K562 (cell line): ENCODE measurements around the gene C1orf116. TPM values are rescaled to one million over a fixed set of nuclear protein-coding genes. Genes with fewer than 3 reads are reported as not detected.
A peak's percentile ranks its signal among the peaks of the same experiment; 100 is the strongest.

Experiments used
- BHLHE40 ChIP-seq: IDR thresholded peaks from 2 replicates; pipeline ENCODE4 v1.6.1; 2011; ENCODE audit warnings: low read length, improper control_type of control experiment
- CBX5 ChIP-seq: IDR thresholded peaks from 2 replicates; pipeline ENCODE4 v1.6.1; 2014; ENCODE audit warnings: low read depth, borderline replicate concordance
- DDX20 ChIP-seq: fragments of 450-650 bp; IDR thresholded peaks from 2 replicates; pipeline ENCODE4 v1.6.1; 2016; ENCODE audit warnings: missing genetic modification characterization, low read depth, mild to moderate bottlenecking, missing compliant biosample characterization, moderate library complexity
- DEAF1 ChIP-seq: fragments of 450-650 bp; formaldehyde crosslinking; IDR thresholded peaks from 2 replicates; pipeline ENCODE4 v1.4.0; 2020; ENCODE audit warnings: mild to moderate bottlenecking, moderate library complexity
- DPF2 ChIP-seq: fragments of 450-650 bp; IDR thresholded peaks from 2 replicates; pipeline ENCODE4 v1.6.1; 2016
- EP400 ChIP-seq: fragments of 450-650 bp; IDR thresholded peaks from 2 replicates; pipeline ENCODE4 v1.6.1; 2017; ENCODE audit warnings: antibody characterized with exemption, mild to moderate bottlenecking, moderate library complexity
- GTF2F1 ChIP-seq: IDR thresholded peaks from 2 replicates; pipeline ENCODE4 v1.6.1; 2011; ENCODE audit warnings: low read depth, low read length, improper control_type of control experiment
- HDGF ChIP-seq: fragments of 450-650 bp; IDR thresholded peaks from 2 replicates; pipeline ENCODE4 v1.6.1; 2016
- HNRNPUL1 ChIP-seq: fragments of 200-400 bp; formaldehyde crosslinking; IDR thresholded peaks from 2 replicates; pipeline ENCODE4 v1.6.1; 2017; ENCODE audit warnings: low read length
- IRF2 ChIP-seq: sonication (generic); formaldehyde crosslinking; IDR thresholded peaks from 2 replicates; pipeline ENCODE4 v1.8.1; 2022; ENCODE audit warnings: mild to moderate bottlenecking, missing genetic modification reagents
- MNT ChIP-seq, 2 experiments: fragments of 450-650 bp; conservative IDR thresholded peaks; 2 replicates each; pipeline ENCODE4 v1.6.1; 2017; ENCODE audit warnings: mild to moderate bottlenecking in 2 of 2, moderate library complexity in 2 of 2
- MTF1 ChIP-seq: fragments of 250-450 bp; sonication (Bioruptor Pico); IDR thresholded peaks from 2 replicates; pipeline ENCODE4 v1.9.0; 2021; ENCODE audit warnings: moderate library complexity, mild to moderate bottlenecking, inconsistent platforms, borderline replicate concordance
- POLR2H ChIP-seq: IDR thresholded peaks from 2 replicates; pipeline ENCODE4 v1.6.1; 2016; ENCODE audit warnings: missing genetic modification characterization, low read depth, mild to moderate bottlenecking, control low read depth, missing compliant biosample characterization, moderate library complexity
- RBM14 ChIP-seq: fragments of 200-400 bp; formaldehyde crosslinking; IDR thresholded peaks from 2 replicates; pipeline ENCODE4 v1.6.1; 2018; ENCODE audit warnings: low read depth, mild to moderate bottlenecking, low read length, moderate library complexity, borderline replicate concordance; ENCODE audit not compliant: insufficient read depth
- SUPT5H ChIP-seq: fragments of 450-650 bp; IDR thresholded peaks from 2 replicates; pipeline ENCODE4 v1.6.1; 2016
- TCF7L2 ChIP-seq: fragments of 150-350 bp; IDR thresholded peaks from 2 replicates; pipeline ENCODE4 v1.6.1; 2016; ENCODE audit warnings: low read depth, mild to moderate bottlenecking, low read length, moderate library complexity
- ZBTB33 ChIP-seq: sonication (generic); formaldehyde crosslinking; IDR thresholded peaks from 2 replicates; pipeline ENCODE4 v1.8.1; 2023; ENCODE audit warnings: mild to moderate bottlenecking, missing genetic modification reagents
- ZHX1 ChIP-seq: fragments of 150-350 bp; conservative IDR thresholded peaks from 2 replicates; pipeline ENCODE4 v1.6.1; 2014; ENCODE audit warnings: low read length
- ZNF121 ChIP-seq: sonication (generic); formaldehyde crosslinking; conservative IDR thresholded peaks from 2 replicates; pipeline ENCODE4 v1.8.0; 2022; ENCODE audit warnings: missing genetic modification reagents
- ZNF444 ChIP-seq: fragments of 250-450 bp; sonication (Bioruptor Pico); IDR thresholded peaks from 2 replicates; pipeline ENCODE4 v1.4.0; 2020; ENCODE audit warnings: mild to moderate bottlenecking, moderate library complexity
- ZZZ3 ChIP-seq: fragments of 450-650 bp; IDR thresholded peaks from 2 replicates; pipeline ENCODE4 v1.6.1; 2016; ENCODE audit warnings: antibody characterized with exemption, mild to moderate bottlenecking, moderate library complexity
- polyA plus RNA-seq, 8 experiments: library from polyadenylated mRNA; depleted of rRNA in 4 of 8; stranded (reverse) in 5 of 8; unstranded in 3 of 8; fragments of >200 nt; fragmentation: Nextera tagmentation in 2 of 8; fragmentation: Illumina TruSeq in 1 of 8; extraction: Ambion mirVana in 2 of 8; extraction: Trizol in 1 of 8; gene quantifications; 2 replicates each; pipeline versions ENCODE4 v1.2.1 to v1.2.3, GENCODE V29; 2011 to 2014; ENCODE audit warnings: inconsistent platforms in 1 of 8, missing spikeins in 1 of 8
- total RNA-seq, 7 experiments: library from RNA; depleted of rRNA in 6 of 7; stranded (reverse); fragments of >200 nt in 6 of 7; fragmentation: Illumina TruSeq in 2 of 7; extraction: Trizol in 2 of 7; gene quantifications; 2 replicates each; pipeline versions ENCODE4 v1.2.1 to v1.2.3, GENCODE V29; 2011 to 2021; ENCODE audit warnings: low replicate concordance in 1 of 7

Gene C1orf116
- total and polyA plus RNA-seq, 9 of the 15 experiments (the other 6 are each of a cell fraction or from before 2014, with no cell fraction given): 0.62 to 3.0 (median 0.95) TPM

DNA sequence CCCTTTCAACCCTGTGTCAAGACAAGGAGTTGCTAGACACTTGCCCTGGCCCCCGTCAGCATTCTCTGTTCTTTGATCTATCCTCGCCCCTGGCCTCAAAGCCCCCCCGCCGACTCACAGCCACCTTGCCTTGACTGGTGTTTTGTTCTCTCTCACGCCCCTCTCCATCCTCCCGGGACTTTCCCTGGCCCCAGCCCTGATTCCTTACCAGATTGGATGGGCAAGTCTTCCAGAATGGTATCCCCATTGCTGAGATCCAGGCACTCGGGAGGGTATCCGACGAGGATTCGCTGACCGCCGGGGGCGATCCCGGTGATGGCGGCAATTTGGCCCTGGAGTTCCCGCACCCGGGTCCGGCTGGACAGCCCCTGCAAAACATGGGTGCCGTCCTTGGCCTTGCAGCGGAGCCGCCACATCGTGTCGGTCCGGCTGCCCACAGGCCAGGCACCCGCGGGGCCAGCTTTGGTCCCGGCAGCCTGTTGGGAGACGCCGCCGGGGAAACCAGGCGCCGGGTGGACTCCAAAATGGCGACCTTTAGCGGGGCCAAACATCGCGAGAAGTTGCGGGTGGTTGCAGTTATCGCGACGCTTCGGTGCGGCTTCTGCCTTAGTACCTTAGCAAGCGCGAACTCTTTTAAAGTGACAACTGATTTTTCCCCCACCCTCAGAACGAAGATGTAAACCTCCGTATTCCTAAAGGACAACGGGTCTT is 18.1 kb upstream of the C1orf116 start (continued):
- no peak for TF ChIP-seq RBM14
- TF ChIP-seq ZNF444 (CRISPR knock-in tag): no peak
- TF ChIP-seq ZNF121 (CRISPR knock-in tag): no peak
- TF ChIP-seq MTF1 (CRISPR knock-in tag): no peak
- peak in 1 of 2 experiments; percentile 44; a peak in 2 of 4 replicates for TF ChIP-seq MNT (conservative IDR thresholded peaks at IDR 0.05)
- TF ChIP-seq IRF2 (CRISPR knock-in tag): no peak
- TF ChIP-seq ZHX1: peak; percentile 81; the same call in 1 of the 2 replicates
- no peak for TF ChIP-seq DDX20
- TF ChIP-seq HNRNPUL1: no peak
- TF ChIP-seq CBX5: no peak
- peak; percentile 56; the same call in 1 of the 2 replicates for TF ChIP-seq ZBTB33 (CRISPR knock-in tag)
- no peak for TF ChIP-seq DEAF1 (CRISPR knock-in tag)
- 0 out of 2 replicates have a peak, but pooled peaks have one; percentile 14 for TF ChIP-seq GTF2F1
- TF ChIP-seq ZZZ3: no peak
- TF ChIP-seq SUPT5H: peak; percentile 85
- no peak for TF ChIP-seq BHLHE40
- no peak for TF ChIP-seq TCF7L2
- TF ChIP-seq HDGF: no peak
- TF ChIP-seq EP400: peak; percentile 85
- peak; percentile 42; the same call in 1 of the 2 replicates for TF ChIP-seq POLR2H
- no peak for TF ChIP-seq DPF2
